Gastrocnemius medialis (tissue), 4 donors: ENCODE measurements around the gene MAP2K5. TPM values are rescaled to one million over a fixed set of nuclear protein-coding genes. Genes with fewer than 3 reads are reported as not detected.

Experiments
- ATAC-seq, 2 donors: fragments of 150-250 bp; one replicate each; pipeline ENCODE4 v1.9.1; 2016
- DNase-seq, 2 donors: peaks; one replicate each; pipeline ENCODE4 v3.0.0-alpha.2; 2019
- H3K27ac ChIP-seq, 4 donors: fragments of 200-600 bp; sonication (generic); 1 replicate in 1 of 4; 2 replicates in 3 of 4; pipeline ENCODE4 v1.5.1; 2016 to 2018; ENCODE audit warnings: mild to moderate bottlenecking in 2 of 4, moderate library complexity in 1 of 4
- H3K27me3 ChIP-seq, 3 donors: fragments of 200-600 bp; sonication (generic) in 2 of 3; 1 replicate in 1 of 3; 2 replicates in 2 of 3; pipeline versions ENCODE4 v1.5.1 to v1.6.0; 2016 to 2019; ENCODE audit warnings: mild to moderate bottlenecking in 1 of 3, moderate library complexity in 1 of 3
- H3K36me3 ChIP-seq, 2 donors: fragments of 200-600 bp; sonication (generic) in 1 of 2; one replicate each; pipeline ENCODE4 v1.5.1; 2017 to 2018
- H3K4me1 ChIP-seq, 2 donors: fragments of 200-600 bp; sonication (generic) in 1 of 2; one replicate each; pipeline ENCODE4 v1.5.1; 2016 to 2017; ENCODE audit warnings: mild to moderate bottlenecking in 2 of 2
- H3K4me3 ChIP-seq, 4 donors: fragments of 200-600 bp; sonication (generic) in 3 of 4; 1 replicate in 1 of 4; 2 replicates in 3 of 4; pipeline ENCODE4 v1.5.1; 2016 to 2019; ENCODE audit warnings: mild to moderate bottlenecking in 2 of 4
- H3K9me3 ChIP-seq, 3 donors: fragments of 200-600 bp; sonication (generic) in 2 of 3; 1 replicate in 1 of 3; 2 replicates in 2 of 3; pipeline ENCODE4 v1.5.1; 2016 to 2019
- CTCF ChIP-seq, 5 experiments: fragments of 450-650 bp in 3 of 5; fragments of 200-600 bp in 2 of 5; sonication (generic) in 2 of 5; IDR thresholded peaks in 4 of 5; conservative IDR thresholded peaks in 1 of 5; 1 replicate in 4 of 5; 2 replicates in 1 of 5; pipeline ENCODE4 v1.5.1; 2016 to 2019; ENCODE audit warnings: antibody characterized with exemption in 5 of 5, mild to moderate bottlenecking in 3 of 5, moderate library complexity in 3 of 5
- POLR2A ChIP-seq, 2 donors: fragments of 450-650 bp; IDR thresholded peaks; one replicate each; pipeline ENCODE4 v1.6.1; 2017; ENCODE audit warnings: antibody characterized with exemption in 2 of 2, mild to moderate bottlenecking in 2 of 2, moderate library complexity in 2 of 2
- in situ Hi-C, 4 donors: fragments of 200-750 bp; cut with MboI; loops; one replicate each; pipeline versions ENCODE4 v1.15.0 to v1.8.0; 2017; ENCODE audit warnings: low sequenced_read_pairs in 4 of 4
- intact Hi-C: fragments of 100-400 bp; cut with DNase I; formaldehyde crosslinking; loops from one replicate; pipeline ENCODE4 v1.15.1; 2023; ENCODE audit warnings: low total_unique reads
- total RNA-seq, 4 donors: library from RNA; depleted of rRNA; stranded (reverse); fragments of >200 nt; gene quantifications; one replicate each; pipeline versions ENCODE4 v1.1.0 to v1.2.3, GENCODE V29; 2016

The MAP2K5 gene
- total RNA-seq, 4 donors from 2014 or later, result 5.9 to 6.8 (median 6.4) TPM

- no peaks in the 10 kb centered on the region for H3K36me3 ChIP-seq
- H3K4me1 ChIP-seq, result no peaks in the 10 kb centered on the region
- ATAC-seq, result no peak
- TF ChIP-seq CTCF (IDR thresholded peaks at IDR 0.05 in 4 of 5, conservative IDR thresholded peaks at IDR 0.05 in 1 of 5) (no peak), POLR2A (IDR thresholded peaks at IDR 0.05) (no peak)
- H3K9me3 ChIP-seq, result no peaks in the 10 kb centered on the region
- H3K4me3 ChIP-seq, result no peak overlapping the region
- in situ Hi-C loops (no loop called here), intact Hi-C loops (no loop called here)
- no peak for DNase-seq
- no peaks in the 10 kb centered on the region for H3K27me3 ChIP-seq
- H3K27ac ChIP-seq, result no peak overlapping the region
Measured at GRCh38 chr15:67741308-67741707, 198.8 kb downstream of the MAP2K5 start.

GRCh38 chr15:67743558-67743957 lies 201.1 kb downstream of the MAP2K5 start:
- H3K4me1 ChIP-seq, result no peaks in the 10 kb centered on the region
- no peaks in the 10 kb centered on the region for H3K36me3 ChIP-seq
- H3K27me3 ChIP-seq, result no peaks in the 10 kb centered on the region
- ATAC-seq, result no peak
- no peak for DNase-seq
- no peaks in the 10 kb centered on the region for H3K9me3 ChIP-seq
- no peak overlapping the region for H3K27ac ChIP-seq
- intact Hi-C loops, result no loop called here
- H3K4me3 ChIP-seq, result no peak overlapping the region
- no peak for TF ChIP-seq POLR2A (IDR thresholded peaks at IDR 0.05)
- no peak for TF ChIP-seq CTCF (IDR thresholded peaks at IDR 0.05 in 4 of 5, conservative IDR thresholded peaks at IDR 0.05 in 1 of 5)
- in situ Hi-C loops, result no loop called here

- no peak for ATAC-seq
- no peaks in the 10 kb centered on the region for H3K9me3 ChIP-seq
- intact Hi-C loops (no loop called here), in situ Hi-C loops (no loop called here)
- H3K27ac ChIP-seq, result no peak overlapping the region
- no peaks in the 10 kb centered on the region for H3K36me3 ChIP-seq
- H3K4me1 ChIP-seq, result no peaks in the 10 kb centered on the region
- H3K27me3 ChIP-seq, result no peaks in the 10 kb centered on the region
- DNase-seq, result no peak
- H3K4me3 ChIP-seq, result no peak overlapping the region
- TF ChIP-seq CTCF (IDR thresholded peaks at IDR 0.05 in 4 of 5, conservative IDR thresholded peaks at IDR 0.05 in 1 of 5), result no peak
- no peak for TF ChIP-seq POLR2A (IDR thresholded peaks at IDR 0.05)
Measured at GRCh38 chr15:67744331-67745072, 202.0 kb downstream of the MAP2K5 start.

DNA sequence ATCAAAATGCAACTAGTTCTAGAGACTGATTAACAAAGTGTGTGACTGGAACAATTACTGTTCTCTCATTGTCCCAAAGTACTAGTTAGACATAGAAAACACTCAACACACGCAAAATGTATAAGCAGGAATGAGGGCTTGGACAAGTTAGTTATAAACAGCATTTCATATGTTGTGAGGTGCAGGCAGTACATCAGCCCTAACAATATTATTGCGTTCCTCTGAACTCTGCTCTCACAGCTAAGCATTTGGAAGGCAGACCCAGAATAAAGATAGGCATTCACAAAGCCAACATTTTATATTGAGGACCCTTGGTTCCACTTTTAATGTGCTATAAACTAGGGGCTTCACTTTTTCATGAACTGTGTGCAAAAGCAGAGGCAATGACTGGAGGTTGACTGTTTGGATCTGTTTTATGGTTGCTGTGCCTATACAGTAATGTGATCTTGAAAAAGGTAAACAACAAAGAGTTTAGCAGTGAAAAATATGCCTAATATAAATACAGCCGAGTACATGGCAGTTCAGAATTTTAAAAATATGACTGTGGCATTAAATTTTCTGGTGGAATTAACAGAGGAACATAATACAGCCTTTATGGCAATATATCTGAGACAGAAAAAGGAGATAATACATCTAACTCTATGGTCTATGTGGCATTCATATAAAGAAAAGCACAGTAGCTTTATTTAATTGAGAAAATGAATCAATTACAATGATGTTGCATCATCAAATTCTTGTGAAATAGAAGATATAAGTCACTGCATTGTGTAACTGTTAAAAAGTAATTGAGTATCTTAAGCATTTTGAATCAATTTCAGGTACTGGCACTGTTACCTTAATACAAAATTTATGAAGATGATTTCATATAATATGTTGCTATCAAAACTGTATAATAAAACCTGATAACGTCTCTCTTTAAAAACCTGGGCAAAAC lies 202.8 kb downstream of the MAP2K5 start:
- intact Hi-C loops (no loop called here), in situ Hi-C loops (no loop called here)
- no peaks in the 10 kb centered on the region for H3K36me3 ChIP-seq
- H3K27ac ChIP-seq, result no peak overlapping the region
- H3K4me3 ChIP-seq, result no peak overlapping the region
- no peaks in the 10 kb centered on the region for H3K27me3 ChIP-seq
- H3K4me1 ChIP-seq, result no peaks in the 10 kb centered on the region
- no peak for ATAC-seq
- no peak for DNase-seq
- H3K9me3 ChIP-seq, result no peaks in the 10 kb centered on the region
- TF ChIP-seq POLR2A (IDR thresholded peaks at IDR 0.05), result no peak
- TF ChIP-seq CTCF (IDR thresholded peaks at IDR 0.05 in 4 of 5, conservative IDR thresholded peaks at IDR 0.05 in 1 of 5), result no peak
